HG02610 (cell line): ENCODE measurements around the gene BMPER.

Source experiments
- ATAC-seq: cut with Tn5 transposase; IDR thresholded peaks from one replicate; pipeline ENCODE4 v1.9.1; 2021; ENCODE audit warnings: mild to moderate bottlenecking, moderate library complexity; ENCODE audit not compliant: unreplicated experiment

BMPER gene

GRCh38 chr7:33905389-33906032 is at the start of gene BMPER:
BMPER (plus strand) TSS chr7:33905539; CDS start chr7:33905614, 75 bp downstream.
- ATAC-seq = no peak

DNA sequence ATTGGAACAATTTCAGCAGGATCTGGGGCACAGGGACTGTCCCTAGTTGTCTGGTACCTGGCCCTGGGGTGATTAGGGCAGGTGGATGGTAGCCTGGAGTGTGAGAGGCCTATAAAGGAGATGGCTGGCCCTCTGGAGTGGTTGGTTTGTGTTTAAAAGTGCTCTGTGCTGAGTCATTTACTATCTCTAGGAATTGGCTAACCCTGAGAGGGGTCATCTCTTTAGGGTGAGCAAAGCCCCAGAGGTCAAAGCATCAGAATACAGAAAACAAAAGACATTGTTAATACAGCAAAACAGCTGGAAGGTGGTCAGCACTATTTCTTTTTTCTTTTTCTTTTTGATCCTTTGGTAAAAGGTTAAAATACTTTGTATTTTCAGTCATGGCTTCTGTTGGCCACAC is 43.4 kb upstream of the BMPER start:
- no peak for ATAC-seq

- no peak for ATAC-seq
These were observed 42.2 kb upstream of the BMPER start for GRCh38 chr7:33862946-33863814.

- no peak for ATAC-seq
These were observed 37.2 kb upstream of the BMPER start for GRCh38 chr7:33868166-33868565.

- no peak for ATAC-seq
These were observed 36.2 kb upstream of the BMPER start for GRCh38 chr7:33869176-33869575.

- no peak for ATAC-seq
These were observed 35.2 kb upstream of the BMPER start for GRCh38 chr7:33870120-33870519.

DNA sequence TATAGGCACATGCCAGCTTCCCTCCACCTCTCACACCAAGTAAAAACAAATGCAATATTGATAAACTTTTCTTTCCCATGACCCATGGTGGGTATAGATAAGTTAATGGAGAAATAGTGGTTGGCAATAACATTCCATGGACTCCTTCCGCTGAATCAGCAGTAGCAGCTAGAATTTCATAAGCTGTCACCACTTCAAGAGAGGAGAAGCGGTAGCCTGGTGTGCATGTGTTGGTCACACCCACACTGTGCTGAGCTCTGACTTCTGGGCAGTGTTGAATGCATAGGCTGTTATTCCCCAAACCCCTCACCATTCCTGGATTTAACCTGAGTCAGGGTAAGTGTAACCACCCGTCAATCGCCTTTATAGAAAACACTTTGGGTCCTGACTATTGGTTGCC is 32.5 kb upstream of the BMPER start:
- no peak for ATAC-seq

DNA sequence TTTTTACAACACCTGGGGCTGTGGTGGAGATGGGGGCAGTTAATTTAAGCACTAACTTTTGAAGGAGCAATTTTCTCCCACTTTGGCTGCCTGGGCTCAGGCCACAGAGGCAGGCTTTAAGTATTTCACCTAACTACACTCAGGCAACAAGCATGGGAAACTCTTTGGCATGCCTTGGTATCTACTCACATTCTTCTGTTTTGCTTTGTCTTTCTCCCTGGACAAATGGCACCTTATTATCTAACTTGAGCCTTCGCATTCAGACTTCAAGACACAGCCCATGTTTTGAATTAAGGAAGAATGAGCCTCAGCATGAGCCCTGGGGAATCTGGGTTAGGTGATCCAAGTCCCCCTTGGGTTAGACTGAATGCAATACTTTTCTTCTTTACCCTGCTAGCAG is 31.8 kb upstream of the BMPER start:
- ATAC-seq = no peak

GRCh38 chr7:33873981-33874750 is 31.2 kb upstream of the BMPER start:
- no peak for ATAC-seq

GRCh38 chr7:33874943-33875342 is 30.4 kb upstream of the BMPER start:
- ATAC-seq = no peak

DNA sequence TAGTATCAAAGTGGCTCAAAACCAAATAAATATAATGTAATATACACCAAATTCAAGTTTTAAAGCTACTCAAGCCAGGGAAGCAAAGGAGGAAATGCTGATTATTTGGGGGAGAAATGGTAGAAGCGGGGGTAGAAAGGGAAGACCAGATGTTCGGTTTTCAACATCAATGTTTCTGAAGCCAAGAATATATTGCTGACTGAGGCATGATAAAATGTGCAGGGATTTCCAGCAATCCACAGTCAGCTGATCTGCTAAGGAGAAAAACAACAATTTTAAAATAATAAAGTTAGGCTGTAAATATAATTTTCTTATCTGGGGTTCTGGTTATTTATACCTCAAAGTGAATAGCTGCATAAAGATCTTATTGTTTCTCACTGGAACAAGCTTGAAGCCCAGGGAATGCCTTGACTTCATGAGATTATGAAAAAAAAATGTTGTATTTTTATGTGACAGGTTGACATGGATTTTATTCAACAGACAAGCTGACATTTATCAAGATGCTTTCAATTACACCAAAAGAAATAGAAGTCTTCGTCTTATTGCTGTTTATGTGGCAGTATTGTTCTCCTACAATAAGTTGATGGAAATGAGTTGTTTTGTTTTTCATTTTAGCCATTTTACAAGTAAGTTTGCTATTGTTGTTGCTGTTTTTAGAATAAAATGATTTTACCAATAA is 28.6 kb upstream of the BMPER start:
- ATAC-seq = no peak

GRCh38 chr7:33880787-33881186 is 24.6 kb upstream of the BMPER start:
- no peak for ATAC-seq

- ATAC-seq = no peak
These were observed 24.0 kb upstream of the BMPER start for GRCh38 chr7:33881316-33881715.

- ATAC-seq = no peak
These were observed 23.1 kb upstream of the BMPER start for GRCh38 chr7:33882040-33882837.

GRCh38 chr7:33882950-33883670 is 22.2 kb upstream of the BMPER start:
- no peak for ATAC-seq

GRCh38 chr7:33883671-33883965 is 21.7 kb upstream of the BMPER start:
- no peak for ATAC-seq

DNA sequence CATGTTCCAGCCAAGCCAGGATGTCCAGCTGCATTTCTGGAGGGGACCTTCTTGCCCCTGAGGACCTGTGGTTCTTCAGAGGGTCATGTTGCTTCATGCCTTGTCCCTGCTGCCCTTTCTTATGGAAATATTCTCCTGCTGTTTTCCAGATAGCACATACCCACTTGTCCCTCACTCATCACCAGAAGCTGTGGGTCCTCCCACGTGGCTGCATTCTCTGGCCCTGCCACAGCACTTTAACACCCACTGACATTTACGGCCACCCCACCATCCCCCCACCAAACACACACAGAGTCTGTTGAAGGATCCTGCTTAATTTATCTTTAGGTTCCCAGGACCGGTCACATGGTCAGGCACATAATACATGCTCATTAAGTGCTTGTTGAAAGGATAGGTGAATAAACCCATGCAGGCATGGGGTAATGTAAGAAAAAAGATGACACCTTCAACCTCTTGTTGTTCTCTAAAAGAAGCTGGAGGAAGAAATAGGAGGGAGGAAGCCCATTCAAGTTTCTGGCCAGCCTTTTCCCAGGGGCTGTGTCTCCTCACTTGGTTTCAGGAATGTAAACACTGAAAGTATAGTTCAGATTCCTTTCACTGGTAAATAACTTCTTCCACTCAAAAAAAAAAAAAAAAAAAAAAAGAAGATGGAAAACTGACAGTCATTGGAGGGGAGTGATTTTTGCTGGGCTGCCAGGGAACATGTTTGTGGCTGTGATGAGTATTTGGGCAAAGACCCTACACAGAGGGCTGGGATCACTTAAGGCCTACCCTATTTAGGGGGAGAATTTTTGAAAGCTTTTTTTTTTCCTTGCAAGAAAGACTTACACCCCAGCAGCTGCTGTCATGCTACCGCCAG is 19.8 kb upstream of the BMPER start:
- no peak for ATAC-seq

DNA sequence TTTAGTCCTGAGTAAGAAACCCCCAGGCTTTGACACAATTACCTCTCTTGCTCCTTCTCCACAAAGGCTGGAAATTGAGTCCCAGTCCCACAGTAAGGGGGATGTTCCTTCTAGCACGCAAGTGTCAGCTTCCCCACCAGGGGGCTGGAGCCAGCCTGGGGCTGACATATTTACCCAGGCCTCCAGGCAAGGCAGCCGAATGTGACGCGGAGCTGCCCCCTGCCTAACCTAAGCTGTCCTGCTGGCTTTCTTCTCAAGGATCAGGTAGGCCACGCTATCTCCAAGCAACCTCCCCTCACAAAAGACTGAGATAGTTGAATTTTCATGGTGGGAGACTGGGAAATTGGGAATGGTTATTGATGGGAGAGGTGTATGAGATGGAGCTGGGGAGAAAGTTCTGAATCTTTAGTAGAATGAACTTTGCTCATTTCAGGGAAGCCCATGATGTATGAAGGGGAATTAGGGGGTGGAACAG is 19.2 kb upstream of the BMPER start:
- no peak for ATAC-seq
